DLD1 (cell line): ENCODE measurements around the gene RTP5.
"Not testable (repeated sequence)": the region's sequence is repeated elsewhere in the genome, so short reads cannot be mapped to it uniquely, and the experiment has no call there.

Experiments used
- in situ Hi-C: cut with HindIII; loops from 2 replicates; pipeline ENCODE4 v1.10.0; 2017; ENCODE audit warnings: low sequenced_read_pairs

Gene RTP5

GRCh38 chr2:241922411-241922810 is 52.9 kb downstream of the RTP5 start:
- in situ Hi-C loops: no loop called here

GRCh38 chr2:241922816-241923601 is 53.5 kb downstream of the RTP5 start:
- in situ Hi-C loops: not testable (repeated sequence)
